Activated CD4-positive, alpha-beta T cell treated with anti-CD3 and anti-CD28 coated beads for 4 hours (primary cell): ENCODE data around the gene NOSTRIN.
"Not testable (repeated sequence)": the region's sequence is repeated elsewhere in the genome, so short reads cannot be mapped to it uniquely, and the experiment has no call there.

Experiments
- DNase-seq, 2 donors: peaks; one replicate each; pipeline ENCODE4 v3.0.0-alpha.2; 2020

The NOSTRIN gene

GRCh38 chr2:168790226-168790902 lies 12.1 kb upstream of the NOSTRIN start:
- no peak for DNase-seq

- DNase-seq, result not testable (repeated sequence)
These were observed 11.3 kb upstream of the NOSTRIN start for GRCh38 chr2:168791140-168791539.

GRCh38 chr2:168793596-168793995 lies 8.8 kb upstream of the NOSTRIN start:
- DNase-seq, result no peak

GRCh38 chr2:168794968-168795367 lies 7.5 kb upstream of the NOSTRIN start:
- DNase-seq, result no peak

- DNase-seq, result no peak
These were observed 6.3 kb upstream of the NOSTRIN start for GRCh38 chr2:168796090-168796577.

- DNase-seq, result no peak
These were observed 5.7 kb upstream of the NOSTRIN start for GRCh38 chr2:168796583-168797285.

GRCh38 chr2:168797286-168797655 lies 5.2 kb upstream of the NOSTRIN start:
- no peak for DNase-seq

GRCh38 chr2:168798076-168798887 lies 4.2 kb upstream of the NOSTRIN start:
- no peak for DNase-seq

- no peak for DNase-seq
These were observed 3.5 kb upstream of the NOSTRIN start for GRCh38 chr2:168798888-168799410.

GRCh38 chr2:168801471-168801870 lies 966 bp upstream of the NOSTRIN start:
- no peak for DNase-seq

GRCh38 chr2:168802859-168803725 lies 655 bp downstream of the NOSTRIN start:
- no peak for DNase-seq

GRCh38 chr2:168804214-168804613 lies 1.8 kb downstream of the NOSTRIN start:
- no peak for DNase-seq

- no peak for DNase-seq
These were observed 3.2 kb downstream of the NOSTRIN start for GRCh38 chr2:168805615-168806014.

- no peak for DNase-seq
These were observed 7.1 kb downstream of the NOSTRIN start for GRCh38 chr2:168809537-168809936.

- no peak for DNase-seq
These were observed 7.8 kb downstream of the NOSTRIN start for GRCh38 chr2:168810235-168810634.

- DNase-seq, result no peak
These were observed 9.3 kb downstream of the NOSTRIN start for GRCh38 chr2:168811696-168812095.

- no peak for DNase-seq
These were observed 11.6 kb downstream of the NOSTRIN start for GRCh38 chr2:168814046-168814445.

- DNase-seq, result no peak
These were observed 12.8 kb downstream of the NOSTRIN start for GRCh38 chr2:168814939-168815907.

- no peak for DNase-seq
These were observed 13.9 kb downstream of the NOSTRIN start for GRCh38 chr2:168816369-168816768.

GRCh38 chr2:168819050-168819715 lies 16.7 kb downstream of the NOSTRIN start:
- no peak for DNase-seq
